Measurements from ENCODE around the gene ANKRD34A.

Gene ANKRD34A

GRCh38 chr1:146012703-146013558, 48.6 kb upstream of the ANKRD34A start (continued):
- TF ChIP-seq, protein P1, sequence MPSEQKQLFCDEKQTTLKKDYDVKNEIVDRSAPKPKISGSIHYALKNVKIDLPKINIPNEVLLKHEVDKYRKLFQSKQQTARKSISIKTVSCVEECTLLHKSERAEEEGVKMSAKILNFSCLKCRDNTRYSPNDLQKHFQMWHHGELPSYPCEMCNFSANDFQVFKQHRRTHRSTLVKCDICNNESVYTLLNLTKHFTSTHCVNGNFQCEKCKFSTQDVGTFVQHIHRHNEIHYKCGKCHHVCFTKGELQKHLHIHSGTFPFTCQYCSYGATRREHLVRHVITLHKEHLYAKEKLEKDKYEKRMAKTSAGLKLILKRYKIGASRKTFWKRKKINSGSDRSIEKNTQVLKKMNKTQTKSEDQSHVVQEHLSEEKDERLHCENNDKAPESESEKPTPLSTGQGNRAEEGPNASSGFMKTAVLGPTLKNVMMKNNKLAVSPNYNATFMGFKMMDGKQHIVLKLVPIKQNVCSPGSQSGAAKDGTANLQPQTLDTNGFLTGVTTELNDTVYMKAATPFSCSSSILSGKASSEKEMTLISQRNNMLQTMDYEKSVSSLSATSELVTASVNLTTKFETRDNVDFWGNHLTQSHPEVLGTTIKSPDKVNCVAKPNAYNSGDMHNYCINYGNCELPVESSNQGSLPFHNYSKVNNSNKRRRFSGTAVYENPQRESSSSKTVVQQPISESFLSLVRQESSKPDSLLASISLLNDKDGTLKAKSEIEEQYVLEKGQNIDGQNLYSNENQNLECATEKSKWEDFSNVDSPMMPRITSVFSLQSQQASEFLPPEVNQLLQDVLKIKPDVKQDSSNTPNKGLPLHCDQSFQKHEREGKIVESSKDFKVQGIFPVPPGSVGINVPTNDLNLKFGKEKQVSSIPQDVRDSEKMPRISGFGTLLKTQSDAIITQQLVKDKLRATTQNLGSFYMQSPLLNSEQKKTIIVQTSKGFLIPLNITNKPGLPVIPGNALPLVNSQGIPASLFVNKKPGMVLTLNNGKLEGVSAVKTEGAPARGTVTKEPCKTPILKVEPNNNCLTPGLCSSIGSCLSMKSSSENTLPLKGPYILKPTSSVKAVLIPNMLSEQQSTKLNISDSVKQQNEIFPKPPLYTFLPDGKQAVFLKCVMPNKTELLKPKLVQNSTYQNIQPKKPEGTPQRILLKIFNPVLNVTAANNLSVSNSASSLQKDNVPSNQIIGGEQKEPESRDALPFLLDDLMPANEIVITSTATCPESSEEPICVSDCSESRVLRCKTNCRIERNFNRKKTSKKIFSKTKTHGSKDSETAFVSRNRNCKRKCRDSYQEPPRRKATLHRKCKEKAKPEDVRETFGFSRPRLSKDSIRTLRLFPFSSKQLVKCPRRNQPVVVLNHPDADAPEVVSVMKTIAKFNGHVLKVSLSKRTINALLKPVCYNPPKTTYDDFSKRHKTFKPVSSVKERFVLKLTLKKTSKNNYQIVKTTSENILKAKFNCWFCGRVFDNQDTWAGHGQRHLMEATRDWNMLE (tag by site-specific recombination; conservative IDR thresholded peaks at IDR 0.05; ENCODE audit: low read depth), result no peak

- CTCF ChIA-PET, result interaction anchor here (0.8 to 13.8 kb wide), 6 partner anchors 12 to 164 kb away, joined by 3 to 227 read pairs (median 8); partner anchors contain the start of gene NUDT17
Measured at GRCh38 chr1:146010126-146010738, 45.9 kb upstream of the ANKRD34A start.

More at GRCh38 chr1:146010126-146010738, 45.9 kb upstream of the ANKRD34A start:
- no peak overlapping the region for H3K4me3 ChIP-seq (ENCODE audit: low read depth, low read length)
- H3K36me3 ChIP-seq (ENCODE audit: control insufficient read depth in 2 of 2, insufficient read depth in 1 of 2, low read length in 2 of 2), result no peaks in the 10 kb centered on the region
- H3K4me1 ChIP-seq (ENCODE audit: control insufficient read depth, insufficient read depth, low read length), result no peaks in the 10 kb centered on the region
- no peaks in the 10 kb centered on the region for H3K9me3 ChIP-seq (ENCODE audit: control insufficient read depth, insufficient read depth, low read depth, low read length)
- POLR2A ChIA-PET, result no interaction called here
- TF ChIP-seq ZNF571 (tag by site-specific recombination; IDR thresholded peaks at IDR 0.05) (no peak), ZNF777 (tag by site-specific recombination; IDR thresholded peaks at IDR 0.05; ENCODE audit: borderline replicate concordance) (no peak), ZNF302 (tag by site-specific recombination; IDR thresholded peaks at IDR 0.05; ENCODE audit: low read depth) (no peak), ZSCAN23 (tag by site-specific recombination; IDR thresholded peaks at IDR 0.05) (no peak), ZNF610 (tag by site-specific recombination; IDR thresholded peaks at IDR 0.05; ENCODE audit: borderline replicate concordance) (no peak), ZNF423 (tag by site-specific recombination; IDR thresholded peaks at IDR 0.05) (no peak), ZNF121 (tag by site-specific recombination; IDR thresholded peaks at IDR 0.05) (no peak), ZNF580 (tag by site-specific recombination; IDR thresholded peaks at IDR 0.05) (no peak), ZNF529 (tag by site-specific recombination; IDR thresholded peaks at IDR 0.05; ENCODE audit: insufficient replicate concordance) (no peak), PRDM10 (tag by site-specific recombination; IDR thresholded peaks at IDR 0.05) (no peak)
- TF ChIP-seq, protein P2, sequence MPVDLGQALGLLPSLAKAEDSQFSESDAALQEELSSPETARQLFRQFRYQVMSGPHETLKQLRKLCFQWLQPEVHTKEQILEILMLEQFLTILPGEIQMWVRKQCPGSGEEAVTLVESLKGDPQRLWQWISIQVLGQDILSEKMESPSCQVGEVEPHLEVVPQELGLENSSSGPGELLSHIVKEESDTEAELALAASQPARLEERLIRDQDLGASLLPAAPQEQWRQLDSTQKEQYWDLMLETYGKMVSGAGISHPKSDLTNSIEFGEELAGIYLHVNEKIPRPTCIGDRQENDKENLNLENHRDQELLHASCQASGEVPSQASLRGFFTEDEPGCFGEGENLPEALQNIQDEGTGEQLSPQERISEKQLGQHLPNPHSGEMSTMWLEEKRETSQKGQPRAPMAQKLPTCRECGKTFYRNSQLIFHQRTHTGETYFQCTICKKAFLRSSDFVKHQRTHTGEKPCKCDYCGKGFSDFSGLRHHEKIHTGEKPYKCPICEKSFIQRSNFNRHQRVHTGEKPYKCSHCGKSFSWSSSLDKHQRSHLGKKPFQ (tag by site-specific recombination; IDR thresholded peaks at IDR 0.05), result no peak
- no peak overlapping the region for H3K27ac ChIP-seq (ENCODE audit: extremely low read depth, low read depth, low read length)
